Measurements from ENCODE around the gene ACTL8.
"Not testable (repeated sequence)": the region's sequence is repeated elsewhere in the genome, so short reads cannot be mapped to it uniquely, and the experiment has no call there.

The ACTL8 gene

DNA sequence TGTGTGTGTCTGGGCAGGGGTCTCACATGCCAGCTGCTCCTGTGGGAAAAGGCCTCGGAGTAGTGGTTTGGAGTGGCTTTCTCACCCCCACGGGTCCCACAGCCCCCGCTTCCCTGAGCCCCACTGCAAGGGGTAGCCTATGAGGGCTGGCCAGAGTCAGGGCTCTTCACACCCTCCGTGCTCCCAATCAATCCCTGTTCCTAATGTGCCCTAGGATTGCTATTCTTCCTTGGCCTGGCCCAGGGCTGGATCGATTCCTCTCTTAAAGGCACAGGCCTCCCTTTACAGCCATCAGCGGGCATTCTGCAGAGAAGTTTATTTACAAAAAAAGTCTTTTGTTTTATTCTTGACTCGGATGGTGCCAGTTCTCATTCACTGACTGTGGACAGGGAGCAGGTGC, 19.3 kb upstream of the ACTL8 start:
- DNase-seq, result no peak

- DNase-seq, result no peak
Measured at GRCh38 chr1:17736625-17737024, 18.5 kb upstream of the ACTL8 start.

- DNase-seq, result no peak
Measured at GRCh38 chr1:17739050-17739449, 16.1 kb upstream of the ACTL8 start.

DNA sequence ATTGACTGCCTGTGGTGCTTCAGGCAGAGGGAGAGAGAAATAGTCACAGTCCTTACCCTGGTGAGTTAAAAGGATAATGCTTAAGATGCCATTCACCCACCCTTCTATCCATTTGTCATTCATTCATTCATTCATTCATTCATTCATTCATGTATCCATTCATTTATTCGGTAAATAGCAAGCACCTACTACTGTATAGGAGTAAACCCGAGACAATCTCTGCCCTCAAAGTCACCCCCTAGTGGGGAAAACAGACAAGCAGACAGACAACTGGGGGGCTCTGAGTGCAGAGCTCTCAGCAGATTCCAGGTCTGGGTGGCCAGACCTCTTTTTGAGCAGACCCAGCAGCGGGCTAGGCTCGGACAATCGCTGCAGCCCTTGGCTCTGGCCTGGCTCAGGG, 14.1 kb upstream of the ACTL8 start:
- no peak for DNase-seq

DNA sequence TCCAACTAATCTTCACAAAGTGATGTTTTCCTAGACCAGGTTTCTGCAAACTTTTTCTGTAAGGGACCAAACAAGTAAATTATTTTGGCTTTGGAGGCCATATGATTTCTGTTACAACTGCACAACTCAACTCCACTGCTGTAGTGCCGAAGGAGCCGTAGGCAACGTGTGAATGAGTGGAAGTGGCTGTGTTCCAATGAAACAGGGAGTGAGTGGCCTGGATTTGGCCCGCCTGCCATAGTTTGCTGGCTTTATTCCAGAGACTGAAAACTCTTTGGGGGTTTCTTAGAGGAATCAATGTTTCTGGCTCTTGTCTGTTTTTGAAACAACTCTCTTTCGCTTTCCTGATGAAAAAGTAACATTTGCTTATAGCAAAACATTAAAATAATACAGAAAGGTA, 12.6 kb upstream of the ACTL8 start:
- DNase-seq, result no peak

DNA sequence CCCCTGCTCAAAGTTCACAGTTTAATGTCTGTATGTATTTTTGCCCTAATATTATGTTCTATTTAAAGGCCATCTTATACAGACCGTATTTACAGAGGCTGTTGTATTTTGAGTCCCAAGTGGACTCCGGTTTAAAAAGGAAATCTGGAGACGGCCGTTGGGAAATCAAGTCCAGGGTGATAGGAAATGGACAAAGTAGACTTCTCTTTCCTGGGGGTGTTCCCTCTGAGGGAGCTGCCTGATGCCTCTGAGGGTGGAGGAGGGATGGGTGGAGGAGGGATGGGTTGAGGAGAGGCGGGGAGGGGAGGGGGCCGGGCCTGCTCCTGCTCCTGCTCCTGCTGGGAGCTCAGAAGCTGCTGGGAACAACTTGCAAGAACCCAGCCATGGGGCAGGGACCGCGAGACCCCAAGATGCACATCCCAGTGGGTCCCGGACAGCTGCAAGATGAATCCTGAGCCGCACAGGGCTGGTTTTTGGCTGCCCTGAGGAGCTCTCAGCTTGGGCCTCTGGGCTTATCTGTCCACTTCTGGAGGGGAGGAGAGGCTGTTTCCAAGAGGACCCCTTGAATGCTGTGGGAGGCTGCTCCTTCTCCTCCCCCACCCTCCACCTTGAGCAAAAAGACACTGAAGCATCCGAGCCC, 12.0 kb upstream of the ACTL8 start:
- DNase-seq, result no peak

DNA sequence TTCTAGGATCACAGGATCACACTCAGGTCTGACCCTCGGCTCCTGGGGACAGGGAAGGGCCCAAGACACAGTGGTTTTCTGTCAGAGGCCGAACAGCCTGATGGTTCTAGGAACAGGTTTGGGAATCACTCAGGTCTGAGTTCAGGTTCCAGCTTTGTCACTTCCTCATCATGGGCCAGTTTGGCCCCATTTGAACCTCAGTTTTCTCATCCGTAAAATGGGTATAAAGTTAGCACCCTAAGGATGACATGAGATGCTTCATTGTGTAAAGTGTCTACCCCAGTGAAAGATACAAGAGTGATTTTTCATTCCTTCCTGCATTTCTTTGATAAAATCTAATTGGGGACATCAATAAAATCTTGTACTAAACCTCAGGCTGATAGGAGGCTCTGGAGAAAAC, 11.2 kb upstream of the ACTL8 start:
- no peak for DNase-seq

- DNase-seq, result no peak
Measured at GRCh38 chr1:17744666-17745478, 10.3 kb upstream of the ACTL8 start.

DNA sequence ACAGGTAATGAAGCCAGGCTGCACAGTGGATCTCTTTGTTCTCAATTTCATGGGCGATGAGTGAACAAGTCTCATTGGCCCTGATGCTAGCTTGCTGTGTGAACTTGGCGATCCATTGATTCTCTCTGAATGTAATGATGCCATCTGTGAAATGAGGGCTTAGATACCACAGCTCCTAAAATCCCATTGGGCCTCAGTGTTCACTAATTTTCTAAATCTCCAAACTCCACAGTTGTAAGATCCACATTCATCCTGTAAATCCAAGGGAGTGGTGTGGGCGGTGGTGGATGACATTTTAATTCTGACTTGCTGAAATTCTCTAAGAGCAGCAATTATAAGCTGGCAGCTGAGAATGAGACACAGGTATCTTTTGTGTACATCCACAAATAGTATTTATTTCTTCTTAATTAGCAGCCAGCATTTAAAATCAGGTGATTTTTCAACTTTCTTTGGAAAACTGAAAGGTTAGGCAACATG, 9.6 kb upstream of the ACTL8 start:
- DNase-seq, result no peak

DNA sequence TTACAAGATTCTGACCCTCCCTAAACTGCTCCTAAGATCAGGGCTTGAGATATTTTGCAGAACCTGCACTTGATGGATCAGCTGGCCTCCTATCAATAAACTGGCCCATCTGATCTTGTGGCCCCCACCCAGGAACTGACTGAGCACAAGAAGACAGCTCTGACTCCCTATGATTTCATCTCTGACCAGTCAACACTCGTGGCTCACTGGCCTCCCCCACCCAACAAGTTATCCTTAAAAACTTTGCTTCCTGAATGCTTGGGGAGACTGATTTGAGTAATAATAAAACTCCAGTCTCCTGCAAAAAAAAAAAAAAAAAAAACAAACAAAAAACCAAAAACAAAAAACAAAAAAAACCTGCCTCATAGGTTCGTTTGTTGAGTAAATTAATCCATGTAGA, 8.9 kb upstream of the ACTL8 start:
- not testable (repeated sequence) for DNase-seq

- DNase-seq, result no peak
Measured at GRCh38 chr1:17746920-17747319, 8.2 kb upstream of the ACTL8 start.

DNA sequence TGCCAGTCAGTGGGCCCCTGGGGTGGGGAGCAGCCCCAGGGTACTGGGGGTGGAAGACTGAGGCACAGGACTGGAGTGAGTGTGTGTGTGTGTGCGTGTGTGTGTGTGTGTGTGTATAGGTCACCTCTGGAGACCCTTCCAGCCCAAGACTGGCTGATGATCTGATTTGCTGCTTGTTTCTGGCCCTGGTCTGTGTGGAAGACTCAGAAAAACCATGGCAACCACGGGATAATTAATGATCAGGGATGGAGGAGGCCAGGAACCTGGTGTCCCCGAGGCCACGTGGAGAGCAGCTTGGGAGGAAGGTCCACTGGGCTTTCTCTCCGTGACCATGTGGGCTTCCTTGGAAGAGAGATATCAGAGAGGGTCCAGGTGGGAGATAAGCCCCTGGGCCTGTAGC, 4.8 kb upstream of the ACTL8 start:
- no peak for DNase-seq

GRCh38 chr1:17752356-17752755, 2.8 kb upstream of the ACTL8 start:
- no peak for DNase-seq

DNA sequence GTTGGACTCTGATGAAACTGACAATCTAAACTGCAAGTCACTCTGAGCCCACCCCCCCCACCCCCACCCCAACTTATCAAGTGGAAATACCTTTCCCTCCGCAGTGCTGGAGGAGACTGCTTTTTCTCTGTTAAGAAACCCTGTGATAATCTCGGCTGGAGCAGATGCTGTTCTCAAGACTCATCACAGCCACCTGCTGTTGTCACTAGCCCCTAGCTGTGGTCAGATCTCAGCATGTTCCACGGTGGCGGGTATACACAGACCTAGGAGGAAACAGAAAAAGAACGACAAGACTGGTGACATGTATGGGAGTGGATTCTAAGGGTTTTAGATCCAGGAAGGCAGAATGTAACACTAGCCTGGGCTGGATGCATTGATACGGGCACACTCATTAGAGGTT, 2.3 kb downstream of the ACTL8 start:
- no peak for DNase-seq

DNA sequence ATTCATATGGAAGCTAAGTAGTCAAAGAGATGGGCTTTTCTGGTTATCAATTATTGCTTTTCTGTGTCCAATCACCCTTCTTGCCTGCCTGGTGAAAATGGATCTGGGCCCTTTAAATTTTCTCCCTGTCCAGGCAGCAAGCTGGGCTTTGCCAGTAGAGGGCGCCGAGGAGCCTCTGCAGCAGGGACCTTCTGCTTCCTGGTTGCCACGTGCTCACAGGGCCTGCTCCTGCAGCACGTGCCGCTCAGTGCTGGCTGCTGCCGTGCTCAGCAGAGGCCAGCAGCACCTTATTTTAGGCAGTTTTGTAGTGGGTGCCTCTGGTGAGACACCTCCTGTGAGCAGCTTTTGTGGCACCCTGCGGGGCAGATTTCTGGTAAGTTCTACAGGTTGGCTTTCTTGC, 4.0 kb downstream of the ACTL8 start:
- no peak for DNase-seq

- DNase-seq, result no peak
Measured at GRCh38 chr1:17762313-17762712, 7.2 kb downstream of the ACTL8 start.

GRCh38 chr1:17763417-17763816, 8.3 kb downstream of the ACTL8 start:
- no peak for DNase-seq

- DNase-seq, result no peak
Measured at GRCh38 chr1:17763995-17764394, 8.9 kb downstream of the ACTL8 start.

GRCh38 chr1:17764591-17764990, 9.5 kb downstream of the ACTL8 start:
- DNase-seq, result no peak

DNA sequence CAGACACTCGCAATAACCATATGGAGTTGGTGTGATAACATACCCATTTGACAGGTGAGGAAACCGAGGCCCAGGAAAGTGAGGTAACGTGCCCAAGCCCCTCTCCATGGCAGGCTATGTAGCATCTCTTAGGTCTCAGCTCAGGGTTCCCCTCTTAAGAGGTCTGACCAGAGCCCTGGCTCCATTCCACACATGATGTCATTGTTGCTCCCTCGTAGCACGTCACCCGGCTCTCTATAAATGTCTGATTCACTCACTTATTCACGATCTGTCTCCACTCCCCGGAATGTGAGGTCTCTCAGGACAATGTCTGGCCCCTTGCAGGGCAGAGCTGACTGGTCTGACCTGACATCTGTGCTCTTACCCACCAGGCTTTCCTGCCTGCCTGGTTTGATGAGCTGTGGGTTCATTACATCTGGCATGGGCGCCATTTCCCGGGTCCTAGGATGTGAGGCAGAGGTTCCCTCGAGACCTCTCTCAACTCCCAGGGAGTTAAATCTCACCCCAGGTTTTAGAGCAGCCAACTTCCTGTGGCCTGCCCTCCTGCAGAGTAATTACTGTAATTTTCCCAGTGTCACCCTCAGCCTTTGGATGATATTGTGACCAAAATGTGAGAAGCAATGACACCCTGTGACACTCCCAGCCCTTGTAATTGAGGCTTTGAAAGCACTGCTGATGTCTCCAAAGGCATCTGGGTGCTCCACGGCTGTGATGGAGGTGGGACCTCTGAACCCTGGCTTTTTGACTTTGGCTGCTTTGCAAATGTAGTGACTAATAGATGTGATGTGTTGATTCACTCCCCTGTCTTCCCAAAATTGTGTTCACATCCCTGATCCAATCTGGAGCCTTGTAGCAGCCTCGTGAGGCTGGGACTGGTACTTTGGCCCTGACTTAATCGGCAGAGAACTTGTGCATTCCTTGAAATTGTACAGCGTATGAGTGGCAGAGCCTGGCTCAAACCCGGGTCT, 10.6 kb downstream of the ACTL8 start:
- DNase-seq, result no peak

- DNase-seq, result no peak
Measured at GRCh38 chr1:17768651-17769241, 13.6 kb downstream of the ACTL8 start.

DNA sequence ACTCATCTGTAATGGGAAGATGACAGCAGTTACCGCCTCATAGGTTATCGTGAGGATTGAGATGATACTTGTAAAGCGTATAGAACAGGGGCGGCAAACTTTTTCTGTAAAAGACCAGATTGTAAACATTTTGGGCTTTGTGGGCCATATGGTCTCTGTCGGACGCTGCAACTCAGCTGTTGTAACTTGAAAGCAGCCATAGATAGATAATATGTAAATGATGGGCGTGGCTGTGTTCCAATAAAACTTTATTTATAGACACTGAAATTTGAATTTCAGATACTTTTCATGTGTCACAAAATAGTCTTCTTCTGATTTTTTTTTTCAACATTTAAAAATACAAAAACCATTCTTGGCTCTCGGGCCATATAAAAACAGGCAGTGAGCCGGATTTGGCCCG, 15.8 kb downstream of the ACTL8 start:
- DNase-seq, result no peak

All from T-helper 2 cell (primary cell).